Esophagus mucosa (tissue), 1 donor: ENCODE data around the gene ZNF583. TPM values are rescaled to one million over a fixed set of nuclear protein-coding genes. Genes with fewer than 3 reads are reported as not detected.

Experiments used
- ATAC-seq: fragments of 200-7000 bp; cut with Tn5 transposase; one replicate; pipeline ENCODE4 v1.9.1; 2020
- total RNA-seq: library from RNA; stranded (reverse); gene quantifications from one replicate; pipeline ENCODE4 v1.2.4, GENCODE V29; 2023
- donor health status: DM: yes; HTN: yes; CAD: no.

Gene ZNF583
- total RNA-seq, result 0.48 TPM

DNA sequence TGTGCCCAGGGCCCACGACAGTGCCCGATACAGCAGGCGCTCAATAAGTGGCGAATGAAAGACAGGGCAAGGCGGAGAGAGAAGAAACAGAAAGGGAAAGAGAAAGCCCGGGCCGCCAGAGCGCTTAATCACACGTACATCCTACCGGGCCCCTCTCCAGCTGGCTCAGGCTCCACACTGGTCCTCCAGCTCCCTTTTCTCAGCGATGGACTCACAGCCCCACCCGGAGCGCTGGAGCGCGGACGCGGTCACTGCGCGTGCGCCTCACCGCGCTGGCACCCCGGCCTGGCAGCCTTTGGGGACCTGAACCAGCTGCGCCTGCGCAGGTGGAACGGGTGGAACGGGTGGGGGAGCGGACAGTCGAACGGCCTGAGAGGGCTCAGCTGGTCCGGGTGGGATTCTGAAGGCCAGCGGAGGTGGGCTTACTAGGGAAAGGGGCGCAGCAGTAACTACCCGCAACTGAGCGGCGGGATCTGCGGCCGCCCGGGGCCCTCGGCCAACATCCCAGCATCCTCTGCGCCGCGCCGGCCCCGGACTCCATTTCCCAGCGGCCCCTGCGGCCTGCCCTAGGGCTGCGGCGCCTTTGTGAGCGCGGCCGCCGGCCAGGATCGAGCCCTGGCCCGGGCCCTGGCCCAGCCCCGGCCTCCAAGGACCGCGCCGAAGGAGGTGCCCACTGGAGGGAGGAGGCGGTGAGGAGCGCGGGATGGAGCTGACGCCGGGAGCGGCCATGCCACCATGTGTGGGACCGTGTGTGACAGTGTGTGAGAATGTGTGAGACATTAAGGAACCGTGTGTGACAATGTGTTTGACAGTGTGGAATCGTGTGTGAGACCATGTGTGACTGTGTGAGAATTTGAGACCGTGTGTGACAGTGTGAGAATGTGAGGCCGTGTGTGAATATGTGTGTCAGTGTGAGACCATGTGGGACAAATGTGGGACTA lies at the start of gene ZNF583:
ZNF583 (plus strand) TSS at position 569 of the 941 bp plus-strand sequence. CDS start 2,783 bp downstream, outside the sequence.
- peak; percentile 99 for ATAC-seq

- ATAC-seq, result no peak
These were observed 48.6 kb upstream of the ZNF583 start for GRCh38 chr19:56355517-56355916.

GRCh38 chr19:56356944-56357343 lies 47.2 kb upstream of the ZNF583 start:
- ATAC-seq, result no peak

DNA sequence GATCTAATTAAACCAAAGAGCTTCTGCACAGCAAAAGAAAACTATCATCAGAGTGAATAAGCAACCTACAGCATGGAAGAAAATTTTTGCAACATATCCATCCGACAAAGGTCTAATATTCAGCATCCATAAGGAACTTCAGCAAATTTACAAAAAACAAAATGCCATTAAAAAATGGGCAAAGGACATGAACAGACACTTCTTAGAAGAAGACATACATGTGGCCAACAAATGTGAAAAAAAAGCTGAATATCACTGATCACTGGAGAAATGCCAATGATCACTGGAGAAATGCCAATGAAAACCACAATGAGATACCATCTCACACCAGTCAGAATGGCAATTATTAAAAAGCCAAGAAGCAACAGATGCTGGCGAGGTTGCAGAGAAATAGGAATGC lies 43.3 kb upstream of the ZNF583 start:
- ATAC-seq, result no peak

- ATAC-seq, result peak; percentile 98
These were observed 36.1 kb upstream of the ZNF583 start for GRCh38 chr19:56367829-56368711.

DNA sequence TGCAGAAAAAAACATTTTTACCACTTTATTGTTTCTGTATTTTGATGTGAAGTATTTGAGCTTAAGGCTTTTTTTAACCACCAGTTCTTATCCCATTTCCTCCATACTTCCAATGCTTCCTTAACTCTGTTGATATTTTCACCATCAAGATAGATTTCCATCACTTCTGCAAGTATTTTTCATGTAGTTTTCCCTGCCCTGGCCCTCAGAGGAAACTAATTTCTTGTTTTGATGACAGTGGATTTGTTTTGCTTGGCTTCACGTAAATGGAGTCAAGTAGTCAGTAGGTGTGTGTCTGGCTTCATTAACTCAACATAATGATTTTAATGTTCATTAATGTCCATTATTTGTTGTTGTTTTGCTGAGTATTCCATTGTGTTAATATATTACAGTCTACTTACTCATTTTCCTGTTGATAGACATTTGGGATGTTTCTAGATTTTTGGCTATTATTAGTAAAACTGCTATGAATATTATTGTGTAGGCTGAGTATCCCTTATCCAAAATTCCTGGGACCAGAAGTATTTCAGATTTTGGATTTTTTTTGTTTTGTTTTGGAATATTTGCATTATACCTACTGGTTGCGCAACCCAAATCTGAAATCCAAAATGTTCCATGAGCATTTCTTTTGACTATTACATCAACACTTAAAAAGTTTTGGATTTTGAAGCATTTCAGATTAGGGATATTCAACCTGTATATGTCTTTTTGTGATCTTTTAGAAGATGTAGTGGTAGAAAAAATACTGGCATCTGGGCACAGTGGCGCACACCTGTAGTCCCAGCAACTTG lies 34.1 kb upstream of the ZNF583 start:
- ATAC-seq, result no peak

DNA sequence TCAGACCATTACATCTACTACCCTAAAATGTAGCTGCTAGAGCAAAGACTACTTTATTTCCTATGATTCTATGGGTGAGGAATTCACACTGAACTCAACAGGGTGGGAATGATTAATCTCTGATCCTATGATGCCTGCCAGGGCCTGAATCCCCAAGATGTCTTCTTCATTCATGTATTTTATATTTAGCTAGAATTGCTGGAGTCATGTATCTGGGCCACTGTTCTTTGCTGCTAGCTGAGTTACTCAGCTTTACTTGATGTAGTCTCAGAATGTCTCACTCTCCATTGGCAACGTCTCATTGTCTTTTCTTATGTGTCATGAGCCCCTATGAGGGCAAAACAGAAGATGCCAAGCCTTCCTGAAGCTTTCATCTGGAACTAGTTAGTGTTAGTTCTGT lies 31.9 kb upstream of the ZNF583 start:
- no peak for ATAC-seq

DNA sequence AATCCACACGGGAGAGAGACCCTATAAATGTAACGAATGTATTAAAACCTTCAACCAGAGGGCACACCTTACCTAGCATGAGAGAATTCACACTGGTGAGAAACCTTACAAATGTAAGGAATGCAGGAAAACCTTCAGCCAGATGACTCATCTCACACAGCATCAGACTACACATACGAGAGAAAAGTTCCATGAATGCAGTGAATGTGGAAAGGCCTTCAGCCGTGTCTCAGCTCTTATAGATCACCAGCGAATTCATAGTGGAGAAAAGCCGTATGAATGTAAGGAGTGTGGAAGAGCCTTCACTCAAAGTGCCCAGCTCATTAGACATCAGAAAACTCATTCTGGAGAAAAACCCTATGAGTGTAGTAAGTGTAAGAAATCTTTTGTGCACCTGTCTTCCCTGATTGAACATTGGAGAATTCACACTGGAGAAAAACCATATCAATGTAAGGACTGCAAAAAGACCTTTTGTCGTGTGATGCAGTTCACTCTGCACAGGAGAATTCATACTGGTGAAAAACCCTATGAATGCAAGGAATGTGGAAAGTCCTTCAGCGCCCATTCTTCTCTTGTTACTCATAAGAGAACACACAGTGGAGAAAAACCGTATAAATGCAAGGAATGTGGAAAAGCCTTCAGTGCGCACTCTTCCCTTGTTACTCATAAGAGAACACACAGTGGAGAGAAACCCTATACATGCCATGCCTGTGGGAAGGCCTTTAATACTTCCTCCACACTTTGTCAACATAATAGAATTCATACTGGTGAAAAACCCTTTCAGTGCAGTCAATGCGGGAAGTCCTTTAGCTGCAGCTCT lies 26.8 kb upstream of the ZNF583 start:
- ATAC-seq, result no peak

DNA sequence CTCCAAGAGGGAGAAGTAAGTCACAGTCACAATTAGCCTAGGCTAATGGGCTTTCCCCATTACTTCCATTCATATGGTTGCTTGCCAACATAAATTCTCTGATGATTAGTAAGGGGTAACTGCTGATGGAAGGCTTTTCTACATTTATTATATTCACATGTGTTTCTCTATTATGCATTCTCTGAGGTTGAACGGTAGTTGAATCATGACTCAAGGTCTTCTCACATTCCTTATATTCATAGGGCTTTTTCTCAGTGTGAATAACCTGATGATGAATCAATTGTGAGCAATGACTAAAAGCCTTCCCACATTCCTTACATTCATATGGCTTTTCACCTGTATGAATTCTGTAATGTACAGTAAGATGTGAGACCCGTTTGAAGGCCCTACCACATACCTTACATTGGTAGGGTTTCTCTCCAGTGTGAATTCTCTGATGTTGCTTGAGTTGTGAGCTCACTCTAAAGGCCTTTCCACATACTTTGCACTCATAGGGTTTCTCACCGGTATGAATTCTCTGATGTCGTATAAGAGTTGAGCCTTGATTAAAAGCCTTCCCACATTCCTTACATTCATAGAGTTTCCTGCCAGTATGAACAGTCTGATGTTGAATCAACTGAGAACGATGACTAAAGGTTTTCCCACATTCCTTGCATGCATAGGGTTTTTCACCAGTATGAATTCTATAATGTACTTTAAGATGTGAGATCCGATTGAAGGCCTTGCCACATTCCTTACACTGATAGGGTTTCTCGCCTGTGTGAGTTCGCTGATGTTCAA lies 20.1 kb upstream of the ZNF583 start:
- no peak for ATAC-seq

- ATAC-seq, result peak; percentile 99
These were observed 10.8 kb upstream of the ZNF583 start, which contains the start of gene ZNF582 for GRCh38 chr19:56393119-56394012. TSS of gene ZNF582 (minus strand) at chr19:56393534. CDS start at chr19:56391752, 1,782 bp downstream.

DNA sequence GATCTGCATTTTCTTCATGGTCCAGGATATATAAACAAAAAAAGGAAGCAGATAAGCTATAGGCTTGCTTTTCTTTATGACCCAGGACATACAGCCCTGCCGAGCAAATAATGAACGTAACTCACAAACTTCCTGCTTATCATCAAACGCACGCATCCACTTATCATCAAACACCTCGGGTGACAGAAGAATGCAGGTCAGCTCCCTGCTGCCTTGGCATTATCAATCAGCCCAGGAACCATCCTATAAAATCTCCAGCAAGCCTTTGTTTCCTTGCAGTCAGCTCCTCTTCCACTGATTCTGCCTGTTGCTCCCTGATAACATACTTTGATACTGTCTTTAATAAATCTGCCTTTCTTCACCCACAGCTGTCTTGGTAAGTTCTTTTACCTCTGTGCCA lies 5.3 kb upstream of the ZNF583 start:
- no peak for ATAC-seq

GRCh38 chr19:56400485-56400884 lies 3.6 kb upstream of the ZNF583 start:
- no peak for ATAC-seq

GRCh38 chr19:56403261-56403660 lies 871 bp upstream of the ZNF583 start:
- no peak for ATAC-seq

GRCh38 chr19:56404705-56405056 lies 549 bp downstream of the ZNF583 start:
- ATAC-seq, result no peak

DNA sequence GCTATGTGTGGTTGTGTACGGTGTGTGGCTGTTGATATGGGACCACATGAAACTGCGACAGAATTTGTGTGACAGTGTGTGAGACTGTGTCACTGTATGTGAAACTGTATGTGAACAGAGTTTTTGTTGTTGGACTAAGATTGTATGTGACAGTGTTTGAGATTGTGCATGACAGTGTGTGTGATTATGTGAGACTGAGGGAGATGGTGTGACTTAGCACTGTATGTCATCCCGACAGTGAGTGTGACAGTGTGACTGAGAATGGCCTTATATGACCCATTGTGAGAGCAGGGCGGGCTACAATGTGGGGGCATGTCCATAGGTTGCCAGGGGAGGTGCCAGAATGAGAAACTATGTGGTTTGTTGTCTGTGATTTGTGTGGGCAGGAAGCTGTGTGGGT lies 930 bp downstream of the ZNF583 start:
- ATAC-seq, result no peak

DNA sequence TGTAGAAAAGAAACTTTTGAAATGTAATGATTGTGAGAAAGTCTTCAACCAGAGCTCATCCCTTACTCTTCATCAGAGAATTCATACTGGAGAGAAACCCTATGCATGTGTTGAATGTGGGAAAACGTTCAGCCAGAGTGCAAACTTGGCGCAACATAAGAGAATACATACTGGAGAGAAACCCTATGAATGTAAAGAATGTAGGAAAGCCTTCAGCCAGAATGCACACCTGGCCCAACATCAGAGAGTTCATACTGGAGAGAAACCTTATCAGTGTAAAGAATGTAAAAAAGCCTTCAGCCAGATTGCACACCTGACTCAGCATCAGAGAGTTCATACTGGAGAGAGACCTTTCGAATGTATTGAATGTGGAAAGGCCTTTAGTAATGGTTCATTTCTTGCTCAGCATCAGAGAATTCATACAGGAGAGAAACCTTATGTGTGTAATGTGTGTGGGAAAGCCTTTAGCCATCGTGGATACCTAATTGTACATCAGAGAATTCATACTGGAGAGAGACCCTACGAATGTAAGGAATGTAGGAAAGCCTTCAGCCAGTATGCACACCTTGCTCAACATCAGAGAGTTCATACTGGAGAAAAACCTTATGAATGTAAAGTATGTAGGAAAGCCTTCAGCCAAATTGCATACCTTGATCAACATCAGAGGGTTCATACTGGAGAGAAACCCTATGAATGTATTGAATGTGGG lies 19.3 kb downstream of the ZNF583 start:
- no peak for ATAC-seq

GRCh38 chr19:56423985-56424353 lies 19.8 kb downstream of the ZNF583 start:
- no peak for ATAC-seq

GRCh38 chr19:56441206-56441792 lies 37.2 kb downstream of the ZNF583 start:
- ATAC-seq, result no peak

- ATAC-seq, result no peak
These were observed 70.2 kb downstream of the ZNF583 start for GRCh38 chr19:56474308-56474707.
